ENCODE measurements around the gene S100PBP. TPM values are rescaled to one million over a fixed set of nuclear protein-coding genes. Genes with fewer than 3 reads are reported as not detected.
A peak's percentile ranks its signal among the peaks of the same experiment; 100 is the strongest.
"Not testable (repeated sequence)": the region's sequence is repeated elsewhere in the genome, so short reads cannot be mapped to it uniquely, and the experiment has no call there.

S100PBP gene
- total and polyA plus RNA-seq, 2 of the 4 experiments (the other 2 are of a cell fraction), result 13.9 to 20.3 TPM

GRCh38 chr1:32795763-32796162, 21.7 kb upstream of the S100PBP start:
- ATAC-seq (ENCODE audit: low read depth); H3K23ac ChIP-seq (ENCODE audit: low read depth, low read length); H3K9me3 ChIP-seq (ENCODE audit: control insufficient read depth, insufficient read depth, low read length); POLR2A ChIA-PET (ENCODE audit: unreplicated experiment); H3K9me1 ChIP-seq (ENCODE audit: insufficient read depth, low read length); H2BK20ac ChIP-seq (ENCODE audit: low read depth, low read length); H3K4me2 ChIP-seq (ENCODE audit: low read depth, low read length); H3K18ac ChIP-seq (ENCODE audit: low read depth, low read length); in situ Hi-C loops (cut with MboI; ENCODE audit: low sequenced_read_pairs); BruUV-seq (replicated peaks); H2AK9ac ChIP-seq (replicated peaks; ENCODE audit: low read depth, low read length, poor library complexity); H3K27ac ChIP-seq (ENCODE audit: insufficient read depth, low read length); intact Hi-C loops (cut with micrococcal nuclease); H4K8ac ChIP-seq (ENCODE audit: low read depth in 2 of 2, low read length in 2 of 2); H3K14ac ChIP-seq (replicated peaks; ENCODE audit: low read depth, low read length); H2BK120ac ChIP-seq (ENCODE audit: low read depth, low read length); H2AK5ac ChIP-seq (ENCODE audit: low read depth, low read length); H3K27me3 ChIP-seq (ENCODE audit: control insufficient read depth, insufficient read depth, low read length); H2BK15ac ChIP-seq (ENCODE audit: low read depth, low read length); dilution Hi-C loops (cut with HindIII; ENCODE audit: low sequenced_read_pairs, unreplicated experiment); H3K4me3 ChIP-seq (ENCODE audit: insufficient read depth, low read depth, low read length); H3K4ac ChIP-seq (ENCODE audit: low read depth, low read length); H4K5ac ChIP-seq (ENCODE audit: low read depth, low read length); H2BK5ac ChIP-seq (ENCODE audit: low read depth, low read length, poor library complexity, severe bottlenecking); H3K9ac ChIP-seq (ENCODE audit: low read depth, low read length); H4K91ac ChIP-seq (ENCODE audit: insufficient read depth, low read depth, low read length); H3K56ac ChIP-seq (ENCODE audit: extremely low read depth, insufficient read depth, low read length); H2AFZ ChIP-seq (replicated peaks; ENCODE audit: low read length, poor library complexity): not testable (repeated sequence)
- peaks cover 38 to 69% of the 10 kb centered on the region in 2 experiments for H3K79me1 ChIP-seq (ENCODE audit: low read depth in 1 of 2, low read length in 2 of 2)
- peaks cover 21% of the 10 kb centered on the region; the same call in 1 of the 2 replicates for H3K4me1 ChIP-seq (ENCODE audit: control insufficient read depth, insufficient read depth, low read length)
- CTCF ChIA-PET, result interaction anchor here (0.6 to 0.7 kb wide), 2 partner anchors 10 to 240 kb away, joined by 3 read pairs; no protein-coding TSS in a partner anchor
- H3K36me3 ChIP-seq (ENCODE audit: control insufficient read depth, insufficient read depth, low read length), result peaks cover 38% of the 10 kb centered on the region
- peak; percentile 62 for DNase-seq
- H4K20me1 ChIP-seq (ENCODE audit: insufficient read depth, low read length), result peaks cover 38% of the 10 kb centered on the region
- WGBS, 2 experiments (ENCODE audit: extremely low coverage in 2 of 2, insufficient read length in 1 of 2), result no CpG with 5 or more reads among the region's 4 CpGs
